Uterus (tissue), 2 donors: ENCODE measurements around the gene ZNF804B.

Experiments used
- CTCF ChIP-seq, 4 experiments: fragments of 200-600 bp in 2 of 4; fragments of 450-650 bp in 2 of 4; sonication (generic) in 2 of 4; IDR thresholded peaks; one replicate each; pipeline ENCODE4 v1.5.1; 2016 to 2019; ENCODE audit warnings: antibody characterized with exemption in 4 of 4, mild to moderate bottlenecking in 2 of 4, moderate library complexity in 1 of 4
- POLR2A ChIP-seq, 2 donors: fragments of 450-650 bp; IDR thresholded peaks; one replicate each; pipeline ENCODE4 v1.6.1; 2016; ENCODE audit warnings: antibody characterized with exemption in 2 of 2, mild to moderate bottlenecking in 1 of 2, moderate library complexity in 1 of 2

GRCh38 chr7:89283302-89283701 lies 523.8 kb downstream of the ZNF804B start:
- no peak for TF ChIP-seq CTCF (IDR thresholded peaks at IDR 0.05)
- no peak for TF ChIP-seq POLR2A (IDR thresholded peaks at IDR 0.05)
